ENCODE results near the gene AOPEP. TPM values are rescaled to one million over a fixed set of nuclear protein-coding genes. Genes with fewer than 3 reads are reported as not detected.

AOPEP gene
- total and polyA plus RNA-seq, 9 of the 15 experiments (the other 6 are each of a cell fraction or from before 2014, with no cell fraction given): 4.5 to 19.3 (median 13.5) TPM

DNA sequence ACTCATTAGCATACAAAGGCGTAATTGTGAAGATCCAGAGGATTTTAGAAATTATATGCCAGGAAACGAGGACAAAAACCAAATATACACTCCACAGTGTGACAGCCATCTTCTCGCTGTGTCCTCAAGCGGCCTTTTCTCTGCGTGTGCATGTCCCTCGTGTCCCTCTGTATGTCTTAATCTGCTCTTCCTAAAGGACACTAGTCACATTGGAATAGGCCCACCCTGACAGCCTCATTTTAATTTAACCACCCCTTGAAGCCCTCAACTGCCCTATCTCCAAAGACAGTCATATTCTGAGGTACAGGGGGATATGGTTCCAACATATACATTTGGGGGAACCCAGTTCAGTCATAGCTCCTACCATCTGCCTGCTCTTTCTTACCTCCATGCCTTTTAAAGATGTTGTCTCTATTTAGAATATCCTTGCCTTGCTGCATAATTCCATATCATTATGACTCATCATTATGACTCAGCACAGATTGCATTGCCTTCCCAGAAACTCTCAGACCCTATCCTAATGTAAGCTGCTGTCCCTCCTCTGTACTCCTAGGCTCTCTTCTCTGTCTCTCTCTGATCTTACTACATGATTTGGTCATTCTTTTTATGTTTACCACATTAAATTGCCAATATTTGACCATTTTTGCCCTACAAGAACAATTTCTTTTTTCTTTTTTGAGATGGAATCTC is 210.9 kb downstream of the AOPEP start (continued):
- no peak for TF ChIP-seq GABPB1 (CRISPR knock-in tag; IDR thresholded peaks at IDR 0.05)
- TF ChIP-seq ATF1 (CRISPR knock-in tag; IDR thresholded peaks at IDR 0.05): no peak
- TF ChIP-seq ATF1 (tag; IDR thresholded peaks at IDR 0.05): peak; percentile 71
- TF ChIP-seq, protein P1, sequence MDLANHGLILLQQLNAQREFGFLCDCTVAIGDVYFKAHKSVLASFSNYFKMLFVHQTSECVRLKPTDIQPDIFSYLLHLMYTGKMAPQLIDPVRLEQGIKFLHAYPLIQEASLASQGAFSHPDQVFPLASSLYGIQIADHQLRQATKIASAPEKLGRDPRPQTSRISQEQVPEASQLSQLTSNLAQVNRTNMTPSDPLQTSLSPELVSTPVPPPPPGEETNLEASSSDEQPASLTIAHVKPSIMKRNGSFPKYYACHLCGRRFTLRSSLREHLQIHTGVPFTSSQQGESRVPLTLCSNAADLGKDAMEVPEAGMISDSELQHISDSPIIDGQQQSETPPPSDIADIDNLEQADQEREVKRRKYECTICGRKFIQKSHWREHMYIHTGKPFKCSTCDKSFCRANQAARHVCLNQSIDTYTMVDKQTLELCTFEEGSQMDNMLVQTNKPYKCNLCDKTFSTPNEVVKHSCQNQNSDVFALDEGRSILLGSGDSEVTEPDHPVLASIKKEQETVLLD (IDR thresholded peaks at IDR 0.05): no peak
- no peak for TF ChIP-seq ZNF121 (CRISPR knock-in tag; conservative IDR thresholded peaks at IDR 0.05)
- TF ChIP-seq ZNF57 (CRISPR knock-in tag; IDR thresholded peaks at IDR 0.05): no peak
- TF ChIP-seq, protein P2, sequence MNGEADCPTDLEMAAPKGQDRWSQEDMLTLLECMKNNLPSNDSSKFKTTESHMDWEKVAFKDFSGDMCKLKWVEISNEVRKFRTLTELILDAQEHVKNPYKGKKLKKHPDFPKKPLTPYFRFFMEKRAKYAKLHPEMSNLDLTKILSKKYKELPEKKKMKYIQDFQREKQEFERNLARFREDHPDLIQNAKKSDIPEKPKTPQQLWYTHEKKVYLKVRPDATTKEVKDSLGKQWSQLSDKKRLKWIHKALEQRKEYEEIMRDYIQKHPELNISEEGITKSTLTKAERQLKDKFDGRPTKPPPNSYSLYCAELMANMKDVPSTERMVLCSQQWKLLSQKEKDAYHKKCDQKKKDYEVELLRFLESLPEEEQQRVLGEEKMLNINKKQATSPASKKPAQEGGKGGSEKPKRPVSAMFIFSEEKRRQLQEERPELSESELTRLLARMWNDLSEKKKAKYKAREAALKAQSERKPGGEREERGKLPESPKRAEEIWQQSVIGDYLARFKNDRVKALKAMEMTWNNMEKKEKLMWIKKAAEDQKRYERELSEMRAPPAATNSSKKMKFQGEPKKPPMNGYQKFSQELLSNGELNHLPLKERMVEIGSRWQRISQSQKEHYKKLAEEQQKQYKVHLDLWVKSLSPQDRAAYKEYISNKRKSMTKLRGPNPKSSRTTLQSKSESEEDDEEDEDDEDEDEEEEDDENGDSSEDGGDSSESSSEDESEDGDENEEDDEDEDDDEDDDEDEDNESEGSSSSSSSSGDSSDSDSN (IDR thresholded peaks at IDR 0.05; ENCODE audit: borderline replicate concordance in 1 of 2, low read depth in 2 of 2, low read length in 2 of 2): no peak
- TF ChIP-seq ELF1 (tag; IDR thresholded peaks at IDR 0.05): no peak
- TF ChIP-seq ZNF197 (CRISPR knock-in tag; IDR thresholded peaks at IDR 0.05; ENCODE audit: low read depth): no peak
- TF ChIP-seq, protein P3, sequence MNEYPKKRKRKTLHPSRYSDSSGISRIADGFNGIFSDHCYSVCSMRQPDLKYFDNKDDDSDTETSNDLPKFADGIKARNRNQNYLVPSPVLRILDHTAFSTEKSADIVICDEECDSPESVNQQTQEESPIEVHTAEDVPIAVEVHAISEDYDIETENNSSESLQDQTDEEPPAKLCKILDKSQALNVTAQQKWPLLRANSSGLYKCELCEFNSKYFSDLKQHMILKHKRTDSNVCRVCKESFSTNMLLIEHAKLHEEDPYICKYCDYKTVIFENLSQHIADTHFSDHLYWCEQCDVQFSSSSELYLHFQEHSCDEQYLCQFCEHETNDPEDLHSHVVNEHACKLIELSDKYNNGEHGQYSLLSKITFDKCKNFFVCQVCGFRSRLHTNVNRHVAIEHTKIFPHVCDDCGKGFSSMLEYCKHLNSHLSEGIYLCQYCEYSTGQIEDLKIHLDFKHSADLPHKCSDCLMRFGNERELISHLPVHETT (CRISPR knock-in tag; conservative IDR thresholded peaks at IDR 0.05 in 1 of 2, IDR thresholded peaks at IDR 0.05 in 1 of 2): 0 out of 4 replicates have a peak, but pooled peaks of 1 of the 2 experiments have one; percentile 21
- no peak for TF ChIP-seq ZNF79 (CRISPR knock-in tag; IDR thresholded peaks at IDR 0.05; ENCODE audit: low read depth)
- TF ChIP-seq YY1 (IDR thresholded peaks at IDR 0.05; ENCODE audit: borderline replicate concordance in 1 of 3, control insufficient read depth in 1 of 3, extremely low read depth in 1 of 3, insufficient read depth in 3 of 3, insufficient read length in 1 of 3, insufficient replicate concordance in 2 of 3, low read depth in 1 of 3, low read length in 2 of 3): no peak
- peak; percentile 100 for TF ChIP-seq ZNF316 (IDR thresholded peaks at IDR 0.05)
- TF ChIP-seq ZNF408 (CRISPR knock-in tag; IDR thresholded peaks at IDR 0.05; ENCODE audit: low read depth): no peak
- peak; percentile 98 for TF ChIP-seq DPF2 (IDR thresholded peaks at IDR 0.05)
- TF ChIP-seq NFE2L1 (tag; IDR thresholded peaks at IDR 0.05; ENCODE audit: borderline replicate concordance, low read depth): peak; percentile 95
- TF ChIP-seq POLR2B (IDR thresholded peaks at IDR 0.05; ENCODE audit: low read depth, partially characterized antibody): peak; percentile 27
- TF ChIP-seq ZNF766 (CRISPR knock-in tag; conservative IDR thresholded peaks at IDR 0.05): 0 out of 2 replicates have a peak, but pooled peaks have one; percentile 33
- TF ChIP-seq, protein P4, sequence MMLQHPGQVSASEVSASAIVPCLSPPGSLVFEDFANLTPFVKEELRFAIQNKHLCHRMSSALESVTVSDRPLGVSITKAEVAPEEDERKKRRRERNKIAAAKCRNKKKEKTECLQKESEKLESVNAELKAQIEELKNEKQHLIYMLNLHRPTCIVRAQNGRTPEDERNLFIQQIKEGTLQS (IDR thresholded peaks at IDR 0.05): peak; percentile 99
- TF ChIP-seq, protein P4 (CRISPR knock-in tag; conservative IDR thresholded peaks at IDR 0.05): peak; percentile 77; the same call in 1 of the 2 replicates
- TF ChIP-seq TAL1 (IDR thresholded peaks at IDR 0.05): no peak
- TF ChIP-seq POLR3G (IDR thresholded peaks at IDR 0.05; ENCODE audit: extremely low read depth, insufficient read length, insufficient replicate concordance): no peak

All from K562 (cell line).